GM13976 (cell line): ENCODE results near the gene JAZF1.

Experiments used
- DNase-seq: peaks from one replicate; pipeline ENCODE4 v3.0.0; 2012; ENCODE audit warnings: low spot score
- CTCF ChIP-seq: IDR thresholded peaks from 2 replicates; pipeline ENCODE4 v1.5.1; 2012; ENCODE audit warnings: borderline replicate concordance, mild to moderate bottlenecking; ENCODE audit not compliant: insufficient read depth; ENCODE audit errors: extremely low read depth, missing control alignments, control extremely low read depth
- in situ Hi-C: fragments of 300-500 bp; cut with MboI; formaldehyde crosslinking; loops from one replicate; pipeline ENCODE4 v1.12.0; 2022; ENCODE audit warnings: low sequenced_read_pairs, mixed read lengths, inconsistent platforms; ENCODE audit not compliant: unreplicated experiment

JAZF1 gene

GRCh38 chr7:28192786-28193585, 12.4 kb upstream of the JAZF1 start:
- TF ChIP-seq CTCF = no peak
- DNase-seq = no peak
- in situ Hi-C loops = no loop called here

- no peak for TF ChIP-seq CTCF
- in situ Hi-C loops = no loop called here
- no peak for DNase-seq
Observed at GRCh38 chr7:28191751-28192150, 11.2 kb upstream of the JAZF1 start.

GRCh38 chr7:28191184-28191583, 10.6 kb upstream of the JAZF1 start:
- no peak for TF ChIP-seq CTCF
- in situ Hi-C loops = no loop called here

GRCh38 chr7:28190077-28190710, 9.6 kb upstream of the JAZF1 start:
- no peak for DNase-seq
- no peak for TF ChIP-seq CTCF
- in situ Hi-C loops = no loop called here

More at GRCh38 chr7:28191184-28191583, 10.6 kb upstream of the JAZF1 start:
- no peak for DNase-seq

- no peak for TF ChIP-seq CTCF
- in situ Hi-C loops = no loop called here
- no peak for DNase-seq
Observed at GRCh38 chr7:28187012-28187411, 6.4 kb upstream of the JAZF1 start.

GRCh38 chr7:28183627-28184026, 3.0 kb upstream of the JAZF1 start:
- DNase-seq = no peak
- TF ChIP-seq CTCF = no peak

More at GRCh38 chr7:28183627-28184026, 3.0 kb upstream of the JAZF1 start:
- in situ Hi-C loops = no loop called here
